ENCODE measurements around the gene TAF9. TPM values are rescaled to one million over a fixed set of nuclear protein-coding genes. Genes with fewer than 3 reads are reported as not detected.
A peak's percentile ranks its signal among the peaks of the same experiment; 100 is the strongest.

The TAF9 gene
- total and polyA plus RNA-seq, 2 of the 13 experiments (the other 11 are each of a cell fraction or from before 2014, with no cell fraction given): 113 to 218 TPM

- peak; percentile 52; the same call in 1 of the 2 replicates for TF ChIP-seq ZBTB38 (CRISPR knock-in tag; IDR thresholded peaks at IDR 0.05)
- TF ChIP-seq EED (CRISPR knock-in tag; IDR thresholded peaks at IDR 0.05): peak; percentile 95
- TF ChIP-seq, protein P1, sequence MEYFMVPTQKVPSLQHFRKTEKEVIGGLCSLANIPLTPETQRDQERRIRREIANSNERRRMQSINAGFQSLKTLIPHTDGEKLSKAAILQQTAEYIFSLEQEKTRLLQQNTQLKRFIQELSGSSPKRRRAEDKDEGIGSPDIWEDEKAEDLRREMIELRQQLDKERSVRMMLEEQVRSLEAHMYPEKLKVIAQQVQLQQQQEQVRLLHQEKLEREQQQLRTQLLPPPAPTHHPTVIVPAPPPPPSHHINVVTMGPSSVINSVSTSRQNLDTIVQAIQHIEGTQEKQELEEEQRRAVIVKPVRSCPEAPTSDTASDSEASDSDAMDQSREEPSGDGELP (IDR thresholded peaks at IDR 0.05; ENCODE audit: borderline replicate concordance, low read depth): 0 out of 2 replicates have a peak, but pooled peaks have one; percentile 56
- peak; percentile 85 to 88 for TF ChIP-seq POLR2A (IDR thresholded peaks at IDR 0.05; ENCODE audit: insufficient read depth in 1 of 2, low read depth in 2 of 2, low read length in 2 of 2)
- peak; percentile 83 for TF ChIP-seq SP5 (CRISPR knock-in tag; IDR thresholded peaks at IDR 0.05; ENCODE audit: borderline replicate concordance, low read depth)
- peak; percentile 94 for TF ChIP-seq ZBTB8A (CRISPR knock-in tag; IDR thresholded peaks at IDR 0.05; ENCODE audit: borderline replicate concordance, low read depth)
- peak; percentile 92 for TF ChIP-seq MYPOP (CRISPR knock-in tag; IDR thresholded peaks at IDR 0.05)
- TF ChIP-seq ZNF138 (CRISPR knock-in tag; IDR thresholded peaks at IDR 0.05; ENCODE audit: low read depth): 0 out of 2 replicates have a peak, but pooled peaks have one; percentile 34
- peak; percentile 75; the same call in 1 of the 2 replicates for TF ChIP-seq ZNF503 (CRISPR knock-in tag; IDR thresholded peaks at IDR 0.05)
- TF ChIP-seq EEA1 (CRISPR knock-in tag; IDR thresholded peaks at IDR 0.05; ENCODE audit: borderline replicate concordance): peak; percentile 60; the same call in 1 of the 2 replicates
- 0 out of 2 replicates have a peak, but pooled peaks have one; percentile 69 for TF ChIP-seq ZSCAN29 (CRISPR knock-in tag; conservative IDR thresholded peaks at IDR 0.05)
- peak; percentile 94 for TF ChIP-seq ZNF563 (CRISPR knock-in tag; IDR thresholded peaks at IDR 0.05)
- peak; percentile 30; the same call in 1 of the 2 replicates for TF ChIP-seq NR2F6 (IDR thresholded peaks at IDR 0.05)
- TF ChIP-seq NR2F6 (CRISPR knock-in tag; IDR thresholded peaks at IDR 0.05): no peak
- peak; percentile 65 for TF ChIP-seq MXD4 (CRISPR knock-in tag; IDR thresholded peaks at IDR 0.05)
- peak; percentile 44; the same call in 1 of the 2 replicates for TF ChIP-seq ZNF746 (CRISPR knock-in tag; IDR thresholded peaks at IDR 0.05)
- 0 out of 2 replicates have a peak, but pooled peaks have one; percentile 14 for TF ChIP-seq ZNF546 (CRISPR knock-in tag; conservative IDR thresholded peaks at IDR 0.05)
- TF ChIP-seq DMAP1 (CRISPR knock-in tag; IDR thresholded peaks at IDR 0.05): peak; percentile 98
- TF ChIP-seq ZNF362 (CRISPR knock-in tag; IDR thresholded peaks at IDR 0.05; ENCODE audit: borderline replicate concordance): peak; percentile 53; the same call in 1 of the 2 replicates
- peak; percentile 82 for TF ChIP-seq HOXD1 (CRISPR knock-in tag; IDR thresholded peaks at IDR 0.05)
- TF ChIP-seq ZNF296 (CRISPR knock-in tag; conservative IDR thresholded peaks at IDR 0.05): peak; percentile 36
- TF ChIP-seq MYC (CRISPR knock-in tag; IDR thresholded peaks at IDR 0.05; ENCODE audit: borderline replicate concordance): peak; percentile 97
- peak; percentile 75; the same call in 1 of the 2 replicates for TF ChIP-seq TBX3 (IDR thresholded peaks at IDR 0.05; ENCODE audit: borderline replicate concordance)
- TF ChIP-seq, protein P2, sequence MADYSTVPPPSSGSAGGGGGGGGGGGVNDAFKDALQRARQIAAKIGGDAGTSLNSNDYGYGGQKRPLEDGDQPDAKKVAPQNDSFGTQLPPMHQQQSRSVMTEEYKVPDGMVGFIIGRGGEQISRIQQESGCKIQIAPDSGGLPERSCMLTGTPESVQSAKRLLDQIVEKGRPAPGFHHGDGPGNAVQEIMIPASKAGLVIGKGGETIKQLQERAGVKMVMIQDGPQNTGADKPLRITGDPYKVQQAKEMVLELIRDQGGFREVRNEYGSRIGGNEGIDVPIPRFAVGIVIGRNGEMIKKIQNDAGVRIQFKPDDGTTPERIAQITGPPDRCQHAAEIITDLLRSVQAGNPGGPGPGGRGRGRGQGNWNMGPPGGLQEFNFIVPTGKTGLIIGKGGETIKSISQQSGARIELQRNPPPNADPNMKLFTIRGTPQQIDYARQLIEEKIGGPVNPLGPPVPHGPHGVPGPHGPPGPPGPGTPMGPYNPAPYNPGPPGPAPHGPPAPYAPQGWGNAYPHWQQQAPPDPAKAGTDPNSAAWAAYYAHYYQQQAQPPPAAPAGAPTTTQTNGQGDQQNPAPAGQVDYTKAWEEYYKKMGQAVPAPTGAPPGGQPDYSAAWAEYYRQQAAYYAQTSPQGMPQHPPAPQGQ (CRISPR knock-in tag; IDR thresholded peaks at IDR 0.05; ENCODE audit: borderline replicate concordance): no peak
Measured at GRCh38 chr5:69369340-69370121, at the start of gene TAF9, which contains the start of the genes AK6 and RAD17 (continued).
